Epithelial cell of proximal tubule (primary cell): ENCODE data around the gene AFG1L. TPM values are rescaled to one million over a fixed set of nuclear protein-coding genes. Genes with fewer than 3 reads are reported as not detected.

Source experiments
- DNase-seq: peaks from one replicate; pipeline ENCODE4 v3.0.0-alpha.2; 2011; ENCODE audit warnings: low read depth
- H3K4me3 ChIP-seq: 2 replicates; pipeline ENCODE4 v1.5.1; 2011; ENCODE audit warnings: low read depth, mild to moderate bottlenecking, low read length
- CTCF ChIP-seq: conservative IDR thresholded peaks from 2 replicates; pipeline ENCODE4 v1.5.1; 2012; ENCODE audit warnings: low read depth, mild to moderate bottlenecking, low read length
- total RNA-seq: library from RNA; depleted of rRNA; stranded (reverse); fragments of >200 nt; gene quantifications from 2 replicates; pipeline ENCODE4 v1.2.3, GENCODE V29; 2015

AFG1L gene
- total RNA-seq, 1 donor from 2014 or later: 1.8 TPM

- TF ChIP-seq CTCF: no peak
- no peak for DNase-seq
- H3K4me3 ChIP-seq: no peak overlapping the region
Measured at GRCh38 chr6:108275976-108276375, 18.9 kb upstream of the AFG1L start.

DNA sequence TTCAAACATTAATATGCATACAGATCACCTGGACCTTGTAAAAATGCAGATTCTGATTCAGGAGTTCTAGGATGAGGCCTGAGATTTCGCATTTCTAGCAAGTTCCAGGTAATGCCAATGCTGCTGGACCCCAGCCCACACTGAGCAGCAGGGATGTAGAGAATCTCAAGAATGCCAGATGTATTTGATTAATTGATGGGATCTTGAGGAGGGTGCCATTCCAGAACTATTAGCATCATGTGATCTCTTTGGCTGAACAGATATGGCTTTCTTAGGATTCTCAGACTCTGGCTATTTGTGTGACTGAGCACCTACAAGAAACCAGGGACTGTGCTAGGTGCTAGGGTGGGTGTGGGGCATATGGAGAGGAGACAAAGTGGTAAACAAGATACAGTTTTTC is 17.6 kb upstream of the AFG1L start:
- no peak for TF ChIP-seq CTCF
- no peak overlapping the region for H3K4me3 ChIP-seq

GRCh38 chr6:108277831-108278230 is 17.0 kb upstream of the AFG1L start:
- TF ChIP-seq CTCF: no peak
- H3K4me3 ChIP-seq: no peak overlapping the region
- no peak for DNase-seq

More for the DNA sequence above, 17.6 kb upstream of the AFG1L start:
- no peak for DNase-seq

DNA sequence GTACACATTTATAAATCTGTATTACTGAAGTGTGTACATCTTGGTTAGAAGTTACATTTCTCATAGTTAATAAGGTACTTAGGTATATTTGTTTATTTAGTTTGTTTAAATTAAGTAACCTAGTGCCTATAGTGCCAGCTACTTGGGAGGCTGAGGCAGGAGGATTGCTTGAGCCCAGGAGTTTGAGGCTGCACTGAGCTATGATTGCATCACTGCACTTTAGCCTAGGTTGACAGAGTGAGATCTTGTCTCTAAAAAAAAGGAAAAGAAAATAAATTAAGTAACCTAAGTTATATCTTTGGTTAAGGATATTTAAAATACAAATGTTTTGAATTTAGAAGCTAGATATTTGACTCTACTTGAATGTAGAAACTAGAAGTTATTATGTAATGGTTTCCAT is 9.5 kb upstream of the AFG1L start:
- TF ChIP-seq CTCF: no peak
- H3K4me3 ChIP-seq: no peak overlapping the region
- no peak for DNase-seq

- DNase-seq: no peak
- no peak for TF ChIP-seq CTCF
- H3K4me3 ChIP-seq: no peak overlapping the region
Measured at GRCh38 chr6:108286366-108286765, 8.5 kb upstream of the AFG1L start.

- no peak for TF ChIP-seq CTCF
- no peak for DNase-seq
- no peak overlapping the region for H3K4me3 ChIP-seq
Measured at GRCh38 chr6:108287373-108287772, 7.5 kb upstream of the AFG1L start.

- H3K4me3 ChIP-seq: no peak overlapping the region
- DNase-seq: no peak
- no peak for TF ChIP-seq CTCF
Measured at GRCh38 chr6:108288742-108289141, 6.1 kb upstream of the AFG1L start.
